ENCODE results near the gene ARHGAP33.

ARHGAP33 gene

GRCh38 chr19:35806597-35806996 is 31.2 kb downstream of the ARHGAP33 start:
- Histone ChIP-seq H3K27ac (ENCODE audit: low read length) (no peak overlapping the region), H3K27me3 (ENCODE audit: insufficient read depth, low read length, poor library complexity) (no peaks in the 10 kb centered on the region), H3K36me3 (ENCODE audit: insufficient read depth, low read length) (no peaks in the 10 kb centered on the region), H3K9me3 (ENCODE audit: insufficient read depth, low read length, severe bottlenecking) (no peaks in the 10 kb centered on the region), H3K4me1 (ENCODE audit: insufficient read depth, low read length) (no peaks in the 10 kb centered on the region), H3K79me2 (ENCODE audit: insufficient read depth, low read length) (no peaks in the 10 kb centered on the region), H3K4me2 (ENCODE audit: insufficient read depth, low read length) (no peak overlapping the region), H3K9ac (ENCODE audit: low read depth, low read length) (no peak overlapping the region), H3K4me3 (ENCODE audit: low read depth in 1 of 2, low read length in 2 of 2) (no peak overlapping the region), H2AFZ (ENCODE audit: low read depth, low read length) (no peak overlapping the region), H4K20me1 (ENCODE audit: insufficient read depth, low read length) (no peaks in the 10 kb centered on the region)
- no peak for ATAC-seq (ENCODE audit: insufficient read depth, low read depth)
- TF ChIP-seq CTCF (IDR thresholded peaks at IDR 0.05; ENCODE audit: borderline replicate concordance, extremely low read depth, low read length, poor library complexity, severe bottlenecking), result no peak
- no peak for TF ChIP-seq EZH2 (IDR thresholded peaks at IDR 0.05; ENCODE audit: borderline replicate concordance, low read depth, low read length, severe bottlenecking)
- DNase-seq, result no peak

DNA sequence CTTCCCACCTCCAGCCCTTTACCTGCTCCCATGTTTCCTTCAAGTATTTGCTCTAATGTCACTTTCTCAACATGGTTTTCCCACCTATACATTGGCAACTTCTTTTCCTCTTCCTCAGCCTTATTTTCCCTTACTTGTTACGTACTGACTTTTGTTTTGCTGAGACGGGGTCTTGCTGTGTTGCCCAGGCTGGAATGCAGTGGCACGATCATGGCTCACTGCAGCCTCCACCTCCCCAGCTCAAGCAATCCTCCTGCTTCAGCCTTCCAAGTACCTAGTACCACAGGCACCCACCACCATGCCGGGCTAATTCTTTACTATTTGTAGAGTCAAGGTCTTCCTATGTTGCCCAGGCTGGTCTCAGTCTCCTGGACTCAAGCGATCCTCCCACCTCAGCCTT is 32.3 kb downstream of the ARHGAP33 start:
- H3K9ac ChIP-seq (ENCODE audit: low read depth, low read length), result no peak overlapping the region
- no peaks in the 10 kb centered on the region for H3K36me3 ChIP-seq (ENCODE audit: insufficient read depth, low read length)
- H2AFZ ChIP-seq (ENCODE audit: low read depth, low read length), result no peak overlapping the region
- H3K27ac ChIP-seq (ENCODE audit: low read length), result no peak overlapping the region
- H3K4me3 ChIP-seq (ENCODE audit: low read depth in 1 of 2, low read length in 2 of 2), result no peak overlapping the region
- no peaks in the 10 kb centered on the region for H3K4me1 ChIP-seq (ENCODE audit: insufficient read depth, low read length)
- ATAC-seq (ENCODE audit: insufficient read depth, low read depth) (no peak), DNase-seq (no peak)
- no peak overlapping the region for H3K4me2 ChIP-seq (ENCODE audit: insufficient read depth, low read length)
- no peaks in the 10 kb centered on the region for H4K20me1 ChIP-seq (ENCODE audit: insufficient read depth, low read length)
- H3K27me3 ChIP-seq (ENCODE audit: insufficient read depth, low read length, poor library complexity), result no peaks in the 10 kb centered on the region
- no peak for TF ChIP-seq CTCF (IDR thresholded peaks at IDR 0.05; ENCODE audit: borderline replicate concordance, extremely low read depth, low read length, poor library complexity, severe bottlenecking)
- TF ChIP-seq EZH2 (IDR thresholded peaks at IDR 0.05; ENCODE audit: borderline replicate concordance, low read depth, low read length, severe bottlenecking), result no peak
- no peaks in the 10 kb centered on the region for H3K9me3 ChIP-seq (ENCODE audit: insufficient read depth, low read length, severe bottlenecking)
- H3K79me2 ChIP-seq (ENCODE audit: insufficient read depth, low read length), result no peaks in the 10 kb centered on the region

DNA sequence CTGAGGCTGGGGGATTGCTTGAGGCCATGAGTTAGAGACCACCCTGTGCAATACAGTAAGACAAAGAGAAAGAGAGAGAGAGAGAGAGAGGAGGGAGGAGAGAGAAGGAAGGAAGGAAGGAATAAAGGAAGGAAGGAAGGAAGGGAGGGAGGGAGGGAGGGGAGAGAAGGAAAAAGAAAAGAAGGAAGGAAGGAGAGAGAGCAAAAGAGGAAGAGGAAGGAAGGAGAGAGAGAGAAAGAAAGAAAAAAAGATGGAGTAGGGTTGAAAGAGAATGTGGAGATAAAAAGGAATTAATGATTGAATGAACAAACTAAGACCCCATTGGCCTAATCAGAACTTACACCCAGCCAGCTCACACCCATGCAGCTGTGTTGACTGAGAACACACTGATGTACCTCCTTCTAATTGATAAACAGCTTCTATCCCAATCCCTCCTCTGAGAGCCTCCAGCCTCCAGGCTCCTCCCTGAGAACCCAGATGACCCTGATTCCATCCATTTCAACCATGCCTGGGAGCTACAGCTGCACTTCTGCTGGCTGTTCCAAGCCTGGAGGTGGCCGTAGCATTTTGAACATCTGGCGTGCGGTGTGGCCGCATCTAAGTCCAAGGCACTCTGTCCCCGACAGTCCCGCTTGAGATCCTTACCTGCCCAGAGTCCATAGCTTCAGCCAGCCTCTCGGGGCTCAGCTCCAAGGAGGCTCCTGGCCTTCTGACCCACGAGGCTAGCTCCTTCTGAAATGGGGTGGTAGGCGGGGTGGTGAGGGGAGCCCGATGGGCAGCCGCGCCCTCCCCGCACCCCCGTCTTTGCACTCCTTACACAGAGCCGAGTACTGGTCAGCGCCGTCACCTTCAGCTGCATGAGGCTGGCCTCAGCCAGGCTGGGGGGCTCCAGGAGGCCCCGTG is 36.2 kb downstream of the ARHGAP33 start:
- no peak overlapping the region for H3K9ac ChIP-seq (ENCODE audit: low read depth, low read length)
- ATAC-seq (ENCODE audit: insufficient read depth, low read depth) (no peak), DNase-seq (no peak)
- no peak overlapping the region for H2AFZ ChIP-seq (ENCODE audit: low read depth, low read length)
- H3K27ac ChIP-seq (ENCODE audit: low read length), result no peak overlapping the region
- no peak for TF ChIP-seq EZH2 (IDR thresholded peaks at IDR 0.05; ENCODE audit: borderline replicate concordance, low read depth, low read length, severe bottlenecking)
- no peak for TF ChIP-seq CTCF (IDR thresholded peaks at IDR 0.05; ENCODE audit: borderline replicate concordance, extremely low read depth, low read length, poor library complexity, severe bottlenecking)
- H3K4me1 ChIP-seq (ENCODE audit: insufficient read depth, low read length), result no peaks in the 10 kb centered on the region
- no peaks in the 10 kb centered on the region for H3K9me3 ChIP-seq (ENCODE audit: insufficient read depth, low read length, severe bottlenecking)
- H3K36me3 ChIP-seq (ENCODE audit: insufficient read depth, low read length), result no peaks in the 10 kb centered on the region
- no peaks in the 10 kb centered on the region for H3K79me2 ChIP-seq (ENCODE audit: insufficient read depth, low read length)
- no peak overlapping the region for H3K4me3 ChIP-seq (ENCODE audit: low read depth in 1 of 2, low read length in 2 of 2)
- H3K27me3 ChIP-seq (ENCODE audit: insufficient read depth, low read length, poor library complexity), result no peaks in the 10 kb centered on the region
- H3K4me2 ChIP-seq (ENCODE audit: insufficient read depth, low read length), result no peak overlapping the region
- H4K20me1 ChIP-seq (ENCODE audit: insufficient read depth, low read length), result no peaks in the 10 kb centered on the region

Data from DND-41 (cell line).